HG02885 (cell line): ENCODE measurements around the gene CCDC172.

ENCODE experiments used
- ATAC-seq: cut with Tn5 transposase; IDR thresholded peaks from one replicate; pipeline ENCODE4 v1.9.1; 2021; ENCODE audit warnings: mild to moderate bottlenecking; ENCODE audit not compliant: unreplicated experiment, poor library complexity

CCDC172 gene, protein sequence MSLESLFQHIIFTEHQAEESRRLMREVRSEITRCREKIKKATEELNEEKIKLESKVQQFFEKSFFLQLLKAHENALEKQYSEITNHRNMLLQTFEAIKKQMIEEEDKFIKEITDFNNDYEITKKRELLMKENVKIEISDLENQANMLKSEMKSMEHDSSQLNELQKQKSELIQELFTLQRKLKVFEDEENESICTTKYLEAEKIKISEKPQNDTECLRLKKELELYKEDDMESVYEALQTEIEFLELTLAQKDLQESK

GRCh38 chr10:116324227-116324950, at the start of gene CCDC172:
Gene CCDC172 (plus strand): TSS chr10:116324448. CDS start chr10:116325012, 564 bp downstream.
- no peak for ATAC-seq

DNA sequence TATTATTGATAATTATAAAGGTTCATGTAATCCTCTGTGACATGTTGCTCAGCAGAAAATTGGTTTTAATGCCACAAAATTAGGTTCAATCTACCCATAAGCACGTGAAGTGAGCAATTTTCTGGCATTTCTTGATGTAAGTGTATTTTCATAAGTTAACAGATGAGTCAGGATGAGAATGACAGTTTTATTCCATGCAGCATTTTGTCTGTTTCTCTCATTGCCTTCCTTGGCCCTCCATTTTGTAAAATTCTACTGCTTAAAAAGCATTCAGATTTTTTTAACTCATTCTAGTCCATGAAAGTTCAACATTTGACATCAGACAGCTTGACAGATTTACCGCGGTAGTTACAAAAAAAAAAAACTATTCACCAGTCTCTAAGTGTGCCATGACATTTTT, 47.3 kb upstream of the CCDC172 start:
- ATAC-seq, result no peak

- no peak for ATAC-seq
These were observed 45.4 kb upstream of the CCDC172 start for GRCh38 chr10:116278846-116279245.

DNA sequence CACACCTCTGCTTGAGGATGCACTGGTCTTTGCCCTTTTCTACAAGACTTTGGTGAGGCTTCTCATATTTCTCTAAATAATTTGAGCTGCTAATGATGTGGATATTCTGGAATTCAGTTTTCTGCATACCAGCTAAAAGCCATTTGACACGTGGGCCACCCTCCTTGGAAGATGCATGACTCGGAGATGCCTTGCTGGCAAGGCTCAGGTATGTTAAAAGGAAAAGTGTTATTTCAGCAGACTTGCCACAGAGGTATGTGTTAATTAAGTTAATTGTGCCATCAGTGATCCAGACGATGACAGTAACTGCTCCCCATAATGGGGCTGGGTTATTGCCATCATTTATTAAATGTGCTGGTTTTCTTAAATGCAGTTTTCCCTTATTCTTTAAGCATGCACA, 42.5 kb upstream of the CCDC172 start:
- no peak for ATAC-seq

DNA sequence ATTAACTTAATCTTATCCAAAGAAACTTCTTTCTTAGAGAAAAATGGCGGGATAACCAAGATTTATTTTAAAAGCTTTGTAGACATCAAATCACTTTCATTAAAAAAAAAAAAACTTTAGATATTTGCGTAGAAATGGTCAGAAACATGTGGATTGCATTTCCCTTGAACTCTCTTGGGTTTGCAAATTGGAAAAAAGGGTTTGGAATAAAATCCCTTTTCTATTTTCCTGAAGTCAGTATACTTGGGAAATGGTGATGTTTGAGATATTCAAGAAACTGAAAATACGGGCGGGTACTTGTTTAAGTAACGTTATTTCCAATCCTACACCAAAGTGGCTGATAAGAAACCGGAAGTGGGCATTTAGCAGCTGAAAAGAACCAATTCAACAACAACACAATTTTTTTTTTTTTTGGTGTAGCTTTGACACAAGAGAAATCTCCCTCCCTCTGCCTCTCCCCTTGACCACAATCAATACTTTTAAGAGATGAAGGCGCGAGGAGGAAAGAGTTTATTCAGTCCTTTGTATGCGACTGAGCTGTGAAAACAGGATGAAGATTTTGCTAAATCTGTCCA, 37.5 kb upstream of the CCDC172 start:
- no peak for ATAC-seq

GRCh38 chr10:116287906-116288501, 36.2 kb upstream of the CCDC172 start:
- ATAC-seq, result peak; percentile 56

- no peak for ATAC-seq
These were observed 34.6 kb upstream of the CCDC172 start for GRCh38 chr10:116289652-116290051.

DNA sequence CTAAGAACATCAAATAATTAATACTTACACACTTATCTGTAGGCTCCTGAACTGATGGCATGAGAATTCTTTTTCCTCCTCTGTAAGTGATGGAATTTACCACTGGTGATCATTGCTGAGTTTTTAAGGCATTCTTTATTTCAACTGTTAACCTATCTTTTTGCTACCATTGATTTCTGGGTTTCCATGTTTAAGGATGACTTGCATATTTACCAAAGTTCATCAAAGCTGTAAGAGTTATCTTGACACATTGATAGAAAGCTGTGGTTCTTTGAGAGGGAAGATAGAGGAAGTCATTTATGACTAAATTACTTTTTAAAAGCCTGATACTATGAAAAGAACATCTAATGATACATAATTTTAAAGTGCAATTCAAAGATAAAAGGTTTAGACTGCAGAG, 31.8 kb upstream of the CCDC172 start:
- no peak for ATAC-seq

DNA sequence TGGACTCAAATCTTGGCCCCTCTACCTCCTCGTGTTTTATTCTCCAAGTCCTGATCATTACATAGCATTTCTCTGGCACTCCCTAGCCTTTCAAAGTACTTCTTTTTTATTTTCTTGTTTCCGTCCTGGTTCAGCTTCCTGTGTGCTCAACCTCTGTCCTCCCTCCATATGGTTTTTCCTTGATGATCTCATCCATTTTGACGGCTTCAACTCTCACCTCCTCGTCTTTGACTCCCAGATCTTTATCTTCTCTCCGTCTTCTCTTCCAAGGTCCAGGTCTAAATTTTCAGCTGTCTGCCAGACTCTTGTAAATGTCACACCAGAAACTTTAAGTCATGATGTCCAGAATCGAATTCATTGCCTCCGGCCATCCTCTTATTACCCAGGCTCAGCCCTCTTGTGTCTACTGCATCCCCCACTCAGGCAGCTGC, 27.9 kb upstream of the CCDC172 start:
- no peak for ATAC-seq

DNA sequence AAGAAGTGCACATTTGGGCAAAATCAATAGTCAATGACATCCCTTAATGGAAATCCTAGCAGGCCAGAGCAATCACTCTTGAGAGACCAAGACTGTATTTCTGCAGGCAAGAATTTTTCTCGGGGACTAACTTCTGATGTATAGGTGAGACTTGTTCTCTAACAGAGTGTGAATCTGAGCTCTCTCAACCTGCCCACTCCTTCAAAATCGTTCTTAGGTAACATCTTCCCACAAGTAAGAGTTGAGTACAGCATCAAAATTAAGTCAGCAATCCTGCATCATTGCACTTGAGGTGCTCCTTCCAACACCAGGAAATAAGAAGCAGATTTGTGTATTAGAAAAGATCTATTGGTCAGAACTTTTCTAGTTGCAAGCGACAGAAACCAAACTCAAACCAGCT, 25.7 kb upstream of the CCDC172 start:
- ATAC-seq, result no peak

DNA sequence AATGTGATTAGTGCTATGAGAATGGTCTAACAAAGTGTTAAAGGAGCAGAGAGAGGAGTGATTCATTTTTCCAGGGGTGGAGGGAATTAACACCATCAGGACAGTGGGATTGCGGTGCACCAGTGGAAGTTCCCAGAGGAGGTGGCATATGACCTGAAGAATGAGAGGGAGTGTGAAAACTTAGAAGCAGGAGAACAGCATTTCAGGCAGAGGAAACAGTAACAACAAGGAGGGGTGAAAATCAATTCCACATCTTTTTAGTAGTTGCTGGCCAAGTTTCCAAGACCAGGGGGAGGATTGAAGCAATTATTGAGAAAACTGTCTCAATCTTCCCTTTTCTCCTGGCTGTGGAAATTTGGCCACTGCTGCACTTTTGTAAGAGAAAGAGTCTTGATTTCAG, 23.7 kb upstream of the CCDC172 start:
- no peak for ATAC-seq

- no peak for ATAC-seq
These were observed 19.3 kb upstream of the CCDC172 start for GRCh38 chr10:116304923-116305322.

DNA sequence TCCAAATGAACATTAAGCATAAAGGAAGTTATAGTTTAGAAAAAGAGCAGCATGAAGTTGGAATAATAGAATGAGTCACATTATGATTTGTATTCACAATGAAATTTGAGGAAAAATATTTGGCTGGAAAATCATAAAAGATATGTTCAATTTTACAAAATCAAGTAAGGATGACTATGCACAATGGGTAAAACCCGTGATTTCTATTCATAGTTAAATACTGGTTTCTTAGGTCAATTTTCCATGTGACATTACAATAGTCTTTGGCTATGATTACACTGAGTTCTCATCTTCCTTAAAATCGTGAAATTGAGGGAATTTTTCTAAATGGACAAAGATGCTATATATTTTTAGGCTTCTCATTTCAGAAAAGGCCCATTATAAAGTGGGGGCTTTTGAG, 17.4 kb upstream of the CCDC172 start:
- no peak for ATAC-seq

DNA sequence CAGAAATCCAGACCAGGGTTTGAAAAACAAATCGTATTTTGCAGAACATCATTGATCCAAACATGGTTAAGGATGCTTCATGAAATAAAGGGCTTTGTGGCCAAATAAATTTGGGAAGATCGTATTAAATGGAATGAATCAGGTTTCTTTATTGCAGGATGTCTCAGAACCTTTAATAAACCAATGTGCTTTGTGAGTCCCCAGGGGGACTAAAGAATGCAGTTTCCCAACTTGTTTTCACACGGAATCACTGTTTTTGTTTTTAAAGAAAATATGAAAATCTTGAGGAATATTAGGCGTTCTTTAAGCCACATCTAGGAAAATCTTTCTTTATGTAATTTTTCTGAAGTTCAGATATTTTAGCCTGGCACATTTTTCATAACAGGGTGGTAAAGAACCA, 16.8 kb upstream of the CCDC172 start:
- no peak for ATAC-seq

DNA sequence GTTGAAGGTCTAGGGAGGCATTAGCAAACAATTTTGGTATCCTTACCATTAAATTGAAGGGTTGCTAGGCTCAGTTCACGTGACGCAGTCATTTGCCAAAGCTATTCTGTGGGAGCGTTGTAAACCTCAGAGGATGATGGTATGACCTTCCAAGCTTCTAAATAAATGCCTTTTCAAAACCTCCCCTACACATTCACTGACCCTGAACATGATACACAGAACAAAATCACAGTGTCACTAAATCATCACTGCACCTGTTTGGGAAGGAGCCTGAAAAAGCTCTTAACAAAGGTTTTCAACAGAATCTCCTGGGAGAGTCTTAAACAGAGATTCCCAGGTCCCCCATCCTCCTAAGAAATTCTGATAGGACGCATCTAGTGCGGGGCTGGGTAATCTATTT, 13.2 kb upstream of the CCDC172 start:
- no peak for ATAC-seq

- ATAC-seq, result no peak
These were observed 12.3 kb upstream of the CCDC172 start for GRCh38 chr10:116311706-116312490.

- no peak for ATAC-seq
These were observed 11.7 kb upstream of the CCDC172 start for GRCh38 chr10:116312548-116312947.

DNA sequence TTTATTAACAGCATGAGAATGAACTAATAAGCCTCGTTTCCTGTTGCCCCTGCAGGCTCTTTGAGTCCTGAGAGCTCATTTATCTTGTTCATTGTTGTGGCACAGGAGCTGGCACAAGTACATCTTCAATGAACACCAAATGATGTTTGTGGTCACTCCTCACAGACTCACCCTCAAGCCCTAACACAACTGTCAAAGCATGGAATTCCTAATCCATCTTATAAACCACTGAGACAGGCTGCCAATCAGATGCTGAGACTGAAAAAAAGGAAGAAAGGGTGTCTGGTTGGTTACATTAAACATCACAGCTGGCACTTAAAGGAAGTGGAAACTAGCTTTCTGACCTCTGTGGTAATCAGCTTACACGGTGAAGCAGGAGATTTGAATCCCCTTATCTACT, 7.7 kb upstream of the CCDC172 start:
- ATAC-seq, result no peak

- ATAC-seq, result no peak
These were observed 845 bp downstream of the CCDC172 start for GRCh38 chr10:116324951-116325635.

DNA sequence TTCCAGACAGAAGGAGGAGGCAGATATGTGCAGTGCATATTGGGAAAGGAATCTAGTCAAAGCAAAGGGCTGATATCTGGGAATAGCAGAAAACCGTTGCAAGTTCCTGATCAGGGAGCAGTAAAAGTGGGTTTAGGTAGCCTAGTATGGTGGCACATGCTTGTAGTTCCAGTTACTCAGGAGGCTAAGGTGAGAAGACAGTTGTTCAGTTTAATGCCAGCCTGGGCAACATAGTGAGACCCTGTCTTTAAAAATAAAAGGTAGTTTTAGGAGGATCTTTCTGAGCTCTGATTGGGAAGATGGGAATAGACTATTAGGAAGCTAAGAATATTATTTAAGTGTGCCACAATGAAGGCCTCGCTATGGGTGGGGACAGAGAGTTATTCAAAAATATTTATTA, 1.7 kb downstream of the CCDC172 start:
- ATAC-seq, result no peak
